ENCODE data around the gene GRM4.

Gene GRM4

GRCh38 chr6:34157851-34158250 lies 12.0 kb upstream of the GRM4 start:
- no peak overlapping the region for H3K9ac ChIP-seq (ENCODE audit: low read length)
- H3K9me2 ChIP-seq (ENCODE audit: low read depth, low read length), result no peaks in the 10 kb centered on the region
- H3K4me3 ChIP-seq (ENCODE audit: low read depth, low read length, poor library complexity, severe bottlenecking), result no peak overlapping the region
- no peaks in the 10 kb centered on the region for H3K36me3 ChIP-seq (ENCODE audit: insufficient read depth, low read length)
- H2AFZ ChIP-seq (ENCODE audit: low read length), result no peak overlapping the region
- H3F3A ChIP-seq (ENCODE audit: insufficient read depth, low read length), result no peaks in the 10 kb centered on the region
- H3K27ac ChIP-seq (ENCODE audit: low read depth, low read length, poor library complexity, severe bottlenecking), result no peak overlapping the region
- TF ChIP-seq EZH2 (IDR thresholded peaks at IDR 0.05; ENCODE audit: borderline replicate concordance, low read length), result no peak
- TF ChIP-seq, protein P1, sequence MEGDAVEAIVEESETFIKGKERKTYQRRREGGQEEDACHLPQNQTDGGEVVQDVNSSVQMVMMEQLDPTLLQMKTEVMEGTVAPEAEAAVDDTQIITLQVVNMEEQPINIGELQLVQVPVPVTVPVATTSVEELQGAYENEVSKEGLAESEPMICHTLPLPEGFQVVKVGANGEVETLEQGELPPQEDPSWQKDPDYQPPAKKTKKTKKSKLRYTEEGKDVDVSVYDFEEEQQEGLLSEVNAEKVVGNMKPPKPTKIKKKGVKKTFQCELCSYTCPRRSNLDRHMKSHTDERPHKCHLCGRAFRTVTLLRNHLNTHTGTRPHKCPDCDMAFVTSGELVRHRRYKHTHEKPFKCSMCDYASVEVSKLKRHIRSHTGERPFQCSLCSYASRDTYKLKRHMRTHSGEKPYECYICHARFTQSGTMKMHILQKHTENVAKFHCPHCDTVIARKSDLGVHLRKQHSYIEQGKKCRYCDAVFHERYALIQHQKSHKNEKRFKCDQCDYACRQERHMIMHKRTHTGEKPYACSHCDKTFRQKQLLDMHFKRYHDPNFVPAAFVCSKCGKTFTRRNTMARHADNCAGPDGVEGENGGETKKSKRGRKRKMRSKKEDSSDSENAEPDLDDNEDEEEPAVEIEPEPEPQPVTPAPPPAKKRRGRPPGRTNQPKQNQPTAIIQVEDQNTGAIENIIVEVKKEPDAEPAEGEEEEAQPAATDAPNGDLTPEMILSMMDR (IDR thresholded peaks at IDR 0.05; ENCODE audit: low read length), result no peak
- H3K4me2 ChIP-seq (ENCODE audit: low read length), result no peak overlapping the region
- H4K20me1 ChIP-seq (ENCODE audit: insufficient read depth, low read length), result no peaks in the 10 kb centered on the region
- no peaks in the 10 kb centered on the region for H3K79me2 ChIP-seq (ENCODE audit: insufficient read depth, low read length)
- no peaks in the 10 kb centered on the region for H3K9me3 ChIP-seq (ENCODE audit: low read length)
- peaks cover 5% of the 10 kb centered on the region for H3K4me1 ChIP-seq (ENCODE audit: insufficient read depth, low read length, severe bottlenecking)
- no peaks in the 10 kb centered on the region; the same call in 1 of the 2 replicates for H3K27me3 ChIP-seq (ENCODE audit: insufficient read depth, low read length)

DNA sequence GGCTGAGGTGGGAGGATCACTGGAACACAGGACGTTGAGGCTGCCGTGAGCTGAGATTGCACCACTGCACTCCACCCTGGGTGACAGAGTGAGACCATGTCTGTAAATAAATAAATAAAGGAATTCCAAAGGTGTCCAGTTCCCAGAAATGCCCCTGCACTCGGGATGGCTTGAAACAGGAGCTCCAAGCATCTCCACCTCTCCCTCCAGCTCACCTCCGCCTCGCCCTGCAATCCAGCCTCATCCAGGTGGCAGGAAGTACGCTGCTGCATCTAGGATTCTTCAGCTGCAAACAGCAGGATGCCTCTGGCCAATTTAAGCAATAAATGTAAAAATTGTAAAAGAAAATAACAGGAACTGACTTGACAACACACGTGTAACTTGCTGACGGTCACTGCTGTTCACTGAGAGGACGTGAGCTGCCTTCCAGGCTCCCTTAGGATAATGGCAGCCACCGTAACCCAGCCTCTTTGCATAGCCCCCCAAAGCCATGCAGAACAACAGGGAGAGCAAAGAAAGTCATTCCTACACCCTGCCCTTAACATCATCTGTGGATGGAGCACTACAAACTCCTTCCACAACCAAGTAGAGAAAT lies 11.4 kb upstream of the GRM4 start:
- no peak overlapping the region for H3K4me2 ChIP-seq (ENCODE audit: low read length)
- no peak for TF ChIP-seq EZH2 (IDR thresholded peaks at IDR 0.05; ENCODE audit: borderline replicate concordance, low read length)
- TF ChIP-seq, protein P1 (IDR thresholded peaks at IDR 0.05; ENCODE audit: low read length), result no peak
- no peaks in the 10 kb centered on the region for H3K9me2 ChIP-seq (ENCODE audit: low read depth, low read length)

GRCh38 chr6:34155471-34156300 lies 9.8 kb upstream of the GRM4 start:
- Histone ChIP-seq H3K4me2 (ENCODE audit: low read length) (no peak overlapping the region), H3K9ac (ENCODE audit: low read length) (no peak overlapping the region), H3F3A (ENCODE audit: insufficient read depth, low read length) (no peaks in the 10 kb centered on the region), H3K4me1 (ENCODE audit: insufficient read depth, low read length, severe bottlenecking) (peaks cover 5% of the 10 kb centered on the region), H3K36me3 (ENCODE audit: insufficient read depth, low read length) (no peaks in the 10 kb centered on the region), H3K9me2 (ENCODE audit: low read depth, low read length) (no peaks in the 10 kb centered on the region), H3K27me3 (ENCODE audit: insufficient read depth, low read length) (no peaks in the 10 kb centered on the region; the same call in 1 of the 2 replicates), H3K79me2 (ENCODE audit: insufficient read depth, low read length) (no peaks in the 10 kb centered on the region), H4K20me1 (ENCODE audit: insufficient read depth, low read length) (no peaks in the 10 kb centered on the region), H3K9me3 (ENCODE audit: low read length) (no peaks in the 10 kb centered on the region), H3K4me3 (ENCODE audit: low read depth, low read length, poor library complexity, severe bottlenecking) (no peak overlapping the region), H2AFZ (ENCODE audit: low read length) (no peak overlapping the region), H3K27ac (ENCODE audit: low read depth, low read length, poor library complexity, severe bottlenecking) (no peak overlapping the region)
- TF ChIP-seq EZH2 (IDR thresholded peaks at IDR 0.05; ENCODE audit: borderline replicate concordance, low read length), result no peak
- TF ChIP-seq, protein P1 (IDR thresholded peaks at IDR 0.05; ENCODE audit: low read length), result no peak

More for the DNA sequence above, 11.4 kb upstream of the GRM4 start:
- Histone ChIP-seq H4K20me1 (ENCODE audit: insufficient read depth, low read length) (no peaks in the 10 kb centered on the region), H3K36me3 (ENCODE audit: insufficient read depth, low read length) (no peaks in the 10 kb centered on the region), H3K4me3 (ENCODE audit: low read depth, low read length, poor library complexity, severe bottlenecking) (no peak overlapping the region), H3K9me3 (ENCODE audit: low read length) (no peaks in the 10 kb centered on the region), H3F3A (ENCODE audit: insufficient read depth, low read length) (no peaks in the 10 kb centered on the region), H3K79me2 (ENCODE audit: insufficient read depth, low read length) (no peaks in the 10 kb centered on the region), H3K9ac (ENCODE audit: low read length) (no peak overlapping the region), H3K27ac (ENCODE audit: low read depth, low read length, poor library complexity, severe bottlenecking) (no peak overlapping the region), H3K4me1 (ENCODE audit: insufficient read depth, low read length, severe bottlenecking) (peaks cover 5% of the 10 kb centered on the region), H2AFZ (ENCODE audit: low read length) (no peak overlapping the region), H3K27me3 (ENCODE audit: insufficient read depth, low read length) (no peaks in the 10 kb centered on the region; the same call in 1 of the 2 replicates)

All from OCI-LY1 (cell line).